ENCODE measurements around the gene CDH1. TPM values are rescaled to one million over a fixed set of nuclear protein-coding genes. Genes with fewer than 3 reads are reported as not detected.
"Not testable (repeated sequence)": the region's sequence is repeated elsewhere in the genome, so short reads cannot be mapped to it uniquely, and the experiment has no call there.

Gene CDH1
- total RNA-seq, result under 0.01 and 0.14 TPM in 2 replicates

- DNase-seq (ENCODE audit: low read depth, low spot score), result no peak
These were observed at the start of gene CDH1 for GRCh38 chr16:68737046-68737729. Gene CDH1 (plus strand): TSS chr16:68737292. CDS start chr16:68737416, 124 bp downstream.

- DNase-seq (ENCODE audit: low read depth, low spot score), result no peak
These were observed 47.2 kb upstream of the CDH1 start for GRCh38 chr16:68689921-68690320.

DNA sequence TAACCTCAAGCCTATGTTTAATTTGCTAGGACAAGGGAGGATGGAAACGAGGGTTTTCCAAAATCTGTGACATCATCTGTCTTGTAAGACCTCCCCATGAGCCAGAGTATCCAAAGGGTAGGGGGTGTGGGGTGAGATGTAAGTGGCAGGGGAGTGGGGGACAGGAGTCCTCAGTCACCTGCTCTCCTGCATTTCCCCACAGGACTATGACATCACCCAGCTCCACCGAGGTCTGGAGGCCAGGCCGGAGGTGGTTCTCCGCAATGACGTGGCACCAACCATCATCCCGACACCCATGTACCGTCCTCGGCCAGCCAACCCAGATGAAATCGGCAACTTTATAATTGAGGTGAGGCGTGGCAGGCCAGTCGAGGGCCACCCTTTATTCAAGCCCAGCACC, 41.5 kb upstream of the CDH1 start:
- DNase-seq (ENCODE audit: low read depth, low spot score), result no peak

- DNase-seq (ENCODE audit: low read depth, low spot score), result no peak
These were observed 40.6 kb upstream of the CDH1 start for GRCh38 chr16:68696514-68696913.

GRCh38 chr16:68698091-68698490, 39.0 kb upstream of the CDH1 start:
- no peak for DNase-seq (ENCODE audit: low read depth, low spot score)

DNA sequence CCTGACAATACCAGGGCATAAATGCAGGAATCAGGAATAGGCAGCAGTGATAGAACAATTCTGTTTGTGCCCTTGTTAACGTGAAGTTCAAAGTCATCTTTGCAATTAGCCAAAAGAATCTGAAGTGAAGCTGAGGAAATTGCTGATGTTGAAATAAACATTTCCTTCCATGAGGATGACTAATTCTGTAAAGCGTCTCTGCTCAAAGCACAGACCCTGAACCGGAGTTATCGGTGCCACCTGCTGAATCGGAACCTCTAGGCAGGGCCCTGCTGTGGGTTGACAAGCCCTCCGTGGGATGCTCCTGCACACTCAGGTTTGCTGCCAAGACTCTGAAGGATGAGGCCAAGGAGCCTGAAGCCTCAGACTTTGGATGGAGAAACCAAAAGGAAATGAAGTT, 37.0 kb upstream of the CDH1 start:
- DNase-seq (ENCODE audit: low read depth, low spot score), result no peak

DNA sequence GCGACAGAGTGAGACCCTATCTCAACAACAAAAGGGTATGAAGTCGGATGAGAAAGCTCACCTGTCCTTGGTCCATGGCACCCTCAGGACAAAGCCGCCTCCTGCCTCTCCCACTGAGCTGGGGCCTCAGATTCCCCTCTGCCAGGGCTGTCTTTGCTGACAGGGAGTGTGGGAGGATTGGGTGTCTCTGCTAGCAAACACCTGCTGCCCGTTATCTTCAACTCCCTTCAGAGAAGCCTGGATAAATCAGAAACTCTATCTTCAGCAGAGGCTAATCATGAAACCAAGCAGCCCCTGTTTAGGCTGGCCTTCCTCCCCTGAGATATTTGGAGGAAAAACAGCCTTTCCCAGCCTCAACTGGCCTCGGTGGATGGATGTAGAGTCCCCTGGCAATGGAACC, 36.3 kb upstream of the CDH1 start:
- no peak for DNase-seq (ENCODE audit: low read depth, low spot score)

DNA sequence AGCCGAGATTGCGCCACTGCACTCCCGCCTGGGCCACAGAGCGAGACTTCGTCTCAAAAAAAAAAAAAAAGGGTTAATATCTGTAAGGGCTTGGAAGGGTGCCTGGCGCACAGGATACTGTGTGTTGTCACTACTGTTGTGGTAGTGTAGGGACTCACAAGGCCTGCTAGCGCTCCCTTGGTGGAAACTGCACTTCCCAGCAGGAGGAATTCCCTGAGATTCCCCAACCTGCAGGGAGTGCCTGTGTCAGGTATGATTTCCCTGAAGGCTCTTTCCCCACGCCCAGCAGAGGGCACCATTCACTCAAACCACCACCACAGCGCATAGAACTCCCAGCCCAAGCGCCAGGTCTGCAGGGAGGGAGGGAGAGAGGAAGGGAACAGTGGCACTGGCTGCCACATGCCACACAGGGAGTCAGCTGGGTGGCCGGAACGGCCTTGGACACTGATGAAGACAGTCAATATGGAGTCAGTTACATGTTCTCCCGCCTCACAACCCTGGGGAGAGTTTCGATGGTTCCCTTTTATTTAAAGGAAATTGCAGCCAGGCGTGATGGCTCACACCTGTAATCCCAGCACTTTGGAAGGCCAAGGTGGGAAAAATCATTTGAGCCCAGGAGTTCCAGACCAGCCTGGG, 32.7 kb upstream of the CDH1 start:
- no peak for DNase-seq (ENCODE audit: low read depth, low spot score)

DNA sequence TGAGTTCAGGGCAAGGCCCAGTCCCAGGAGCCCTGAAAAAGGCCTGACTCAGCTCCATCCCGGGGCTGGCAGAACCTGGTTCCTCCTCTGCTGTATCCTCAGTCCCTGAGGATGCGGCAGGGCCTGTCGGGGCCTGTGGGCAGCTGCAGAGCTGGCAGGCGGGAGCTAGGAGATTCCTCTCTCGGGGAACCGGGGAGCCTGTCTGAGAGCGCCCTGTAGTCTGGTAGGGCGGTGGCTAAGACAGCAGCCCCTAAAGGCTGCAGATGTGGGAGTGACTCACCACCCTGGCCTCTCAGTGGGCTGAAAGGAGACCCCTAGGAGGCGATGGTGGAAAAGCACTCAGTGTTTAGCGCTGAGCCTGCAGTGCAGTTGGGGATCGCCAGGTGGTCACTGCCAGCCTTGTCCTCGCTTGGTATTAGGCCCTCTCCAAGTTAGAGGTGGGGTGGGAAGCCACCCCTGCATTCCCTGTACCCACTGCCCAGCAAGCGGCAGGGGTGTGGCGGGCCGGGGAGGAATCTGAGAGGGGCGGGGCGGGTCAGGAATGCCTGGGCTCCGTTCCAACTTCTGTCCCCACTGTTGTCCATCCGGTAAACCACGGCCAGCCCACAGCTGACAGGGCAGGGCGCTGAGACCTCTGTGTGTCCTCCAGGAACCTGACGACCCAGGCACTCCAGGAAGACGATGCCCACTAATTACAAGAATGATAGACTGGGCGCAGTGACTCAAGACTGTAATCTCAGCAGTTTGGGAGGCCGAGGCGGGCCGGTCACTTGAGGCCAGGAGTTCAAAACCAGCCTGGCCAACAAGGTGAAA, 29.5 kb upstream of the CDH1 start:
- DNase-seq (ENCODE audit: low read depth, low spot score), result no peak

- no peak for DNase-seq (ENCODE audit: low read depth, low spot score)
These were observed 26.9 kb upstream of the CDH1 start for GRCh38 chr16:68710211-68710610.

- DNase-seq (ENCODE audit: low read depth, low spot score), result no peak
These were observed 25.5 kb upstream of the CDH1 start for GRCh38 chr16:68711421-68712139.

DNA sequence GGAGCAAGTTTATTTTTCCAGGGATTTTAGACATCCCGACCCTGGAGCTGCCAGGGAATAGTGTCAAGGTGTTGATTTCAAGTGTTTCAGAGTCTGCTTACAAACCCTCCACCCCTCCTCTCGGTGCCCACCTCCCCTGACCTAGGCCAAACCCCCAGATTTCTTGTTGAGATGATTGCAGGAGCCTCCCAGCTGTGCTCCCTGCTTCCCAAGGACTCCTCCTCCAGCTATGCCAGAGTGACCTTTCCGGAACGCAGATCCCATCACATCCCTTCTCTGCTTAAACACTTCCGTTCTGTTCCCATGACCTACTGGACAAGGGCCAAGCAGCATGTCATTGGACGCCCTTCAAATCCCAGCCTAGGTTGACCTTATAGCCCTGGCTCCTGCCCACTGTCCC, 23.7 kb upstream of the CDH1 start:
- no peak for DNase-seq (ENCODE audit: low read depth, low spot score)

DNA sequence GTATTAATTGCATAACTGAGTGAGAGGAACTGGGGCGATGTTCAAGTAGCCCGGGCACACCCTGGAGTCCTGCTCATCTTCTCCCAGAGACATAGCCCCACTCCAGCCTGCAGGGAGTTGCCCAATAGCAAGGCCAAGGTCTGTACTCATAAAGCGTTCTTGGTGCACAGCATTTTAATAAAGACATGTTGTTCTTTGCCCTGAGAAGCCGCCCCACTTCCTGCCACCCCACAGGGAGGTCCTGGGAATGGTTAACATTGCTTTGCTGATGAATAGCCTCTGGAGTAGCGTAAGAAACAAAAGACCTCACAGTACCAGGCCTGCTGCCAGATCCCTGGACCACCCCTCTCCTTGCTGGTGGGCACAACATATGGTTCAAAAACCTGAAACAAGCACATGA, 21.6 kb upstream of the CDH1 start:
- DNase-seq (ENCODE audit: low read depth, low spot score), result no peak

GRCh38 chr16:68716516-68716915, 20.6 kb upstream of the CDH1 start:
- not testable (repeated sequence) for DNase-seq (ENCODE audit: low read depth, low spot score)

DNA sequence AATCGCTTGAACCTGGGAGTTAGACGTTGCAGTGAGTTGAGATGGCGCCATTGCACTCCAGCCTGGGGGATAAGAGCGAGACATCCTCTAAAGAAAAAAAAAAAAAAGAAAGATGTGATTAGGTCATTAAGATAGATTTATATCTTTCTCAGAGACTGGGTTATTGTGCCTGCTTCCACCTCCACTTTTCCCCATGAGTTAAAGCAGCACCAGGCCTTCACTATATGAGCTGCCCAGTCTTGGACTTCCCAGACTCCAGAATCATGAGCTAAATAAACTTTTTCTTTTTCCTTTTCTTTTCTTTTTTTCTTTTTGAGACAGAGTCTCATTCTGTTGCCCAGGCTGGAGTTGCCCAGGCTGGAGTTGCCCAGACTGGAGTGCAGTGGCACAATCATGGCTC, 19.4 kb upstream of the CDH1 start:
- DNase-seq (ENCODE audit: low read depth, low spot score), result no peak

DNA sequence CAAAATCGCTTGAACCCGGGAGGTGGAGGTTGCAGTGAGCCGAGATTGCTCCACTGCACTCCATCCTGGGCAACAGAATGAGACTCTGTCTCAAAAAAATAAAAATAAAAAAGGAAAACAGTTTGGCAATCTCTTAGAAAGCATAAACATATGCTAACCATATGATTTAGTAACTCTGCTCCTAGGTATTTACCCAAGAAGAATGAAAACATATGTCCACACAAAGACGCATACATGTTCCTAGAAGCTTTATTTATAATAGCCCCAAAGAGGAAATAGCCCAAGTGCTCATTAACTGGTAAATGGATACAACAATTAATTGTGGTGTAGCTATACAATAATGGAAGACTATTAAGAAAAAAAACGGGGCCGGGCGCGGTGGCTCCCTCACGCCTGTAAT, 18.5 kb upstream of the CDH1 start:
- DNase-seq (ENCODE audit: low read depth, low spot score), result no peak

DNA sequence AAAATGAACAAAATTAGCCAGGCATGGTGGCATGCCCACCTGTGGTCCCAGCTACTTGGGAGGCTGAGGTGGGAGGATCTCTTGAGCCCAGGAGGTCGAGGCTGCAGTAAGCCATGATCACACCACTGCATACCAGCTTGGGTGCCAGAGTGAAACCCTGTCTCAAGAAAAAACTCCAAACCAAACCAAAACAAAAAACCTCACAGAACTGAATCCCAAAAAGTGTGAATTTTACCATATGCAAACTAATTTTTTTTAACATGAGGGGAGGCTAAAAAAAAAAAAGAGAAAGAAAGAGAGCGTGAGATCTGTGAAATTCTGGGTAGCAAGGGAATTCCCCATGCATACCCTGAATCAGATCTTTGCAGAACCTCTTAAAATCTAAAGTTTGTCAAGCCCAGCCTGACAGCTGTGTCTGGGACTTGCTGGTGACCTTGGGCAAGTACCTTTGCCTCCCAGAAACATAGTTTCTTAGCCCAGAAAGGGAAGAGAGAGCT, 17.1 kb upstream of the CDH1 start:
- no peak for DNase-seq (ENCODE audit: low read depth, low spot score)

DNA sequence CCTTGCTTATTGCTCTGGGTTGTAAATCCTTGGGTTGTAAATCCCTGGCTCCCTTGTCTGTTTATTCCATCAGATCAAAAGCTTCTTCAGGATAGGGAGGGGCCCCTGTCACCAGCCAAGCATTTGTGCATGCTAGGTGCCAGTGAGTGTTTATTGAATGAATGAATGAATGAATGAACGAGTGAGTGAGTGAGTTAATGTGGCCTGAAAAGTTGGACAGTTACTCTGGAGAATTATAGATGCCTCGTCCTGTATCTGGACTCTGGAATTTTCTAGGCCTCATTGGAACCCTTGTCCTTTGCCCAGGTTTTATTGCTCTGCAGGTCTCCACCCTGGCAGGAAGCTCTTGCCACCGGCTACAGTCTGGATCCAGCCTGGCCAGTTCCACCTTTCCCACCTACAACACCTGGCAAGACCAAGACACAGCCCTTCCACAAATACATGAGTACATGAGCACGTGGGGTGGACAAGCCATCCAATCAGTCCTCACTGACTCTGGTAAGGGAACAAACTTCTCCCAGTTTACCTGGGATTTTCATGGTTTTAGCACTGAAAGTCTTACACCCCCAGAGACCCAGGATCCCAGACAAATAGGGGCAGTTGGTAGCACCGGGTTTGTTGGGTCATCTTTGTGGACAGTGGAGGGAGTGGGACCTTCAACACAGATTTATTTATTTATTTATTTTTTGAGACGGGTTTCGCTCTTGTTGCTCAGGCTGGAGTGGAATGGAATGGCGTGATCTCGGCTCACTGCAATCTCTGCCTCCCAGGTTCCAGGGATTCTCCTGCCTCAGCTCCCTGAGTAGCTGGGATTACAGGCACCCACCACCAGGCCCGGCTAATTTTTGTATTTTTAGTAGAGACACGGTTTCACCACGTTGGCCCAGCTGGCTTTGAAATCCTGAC, 14.7 kb upstream of the CDH1 start:
- DNase-seq (ENCODE audit: low read depth, low spot score), result no peak

- no peak for DNase-seq (ENCODE audit: low read depth, low spot score)
These were observed 12.3 kb upstream of the CDH1 start for GRCh38 chr16:68724797-68725196.

DNA sequence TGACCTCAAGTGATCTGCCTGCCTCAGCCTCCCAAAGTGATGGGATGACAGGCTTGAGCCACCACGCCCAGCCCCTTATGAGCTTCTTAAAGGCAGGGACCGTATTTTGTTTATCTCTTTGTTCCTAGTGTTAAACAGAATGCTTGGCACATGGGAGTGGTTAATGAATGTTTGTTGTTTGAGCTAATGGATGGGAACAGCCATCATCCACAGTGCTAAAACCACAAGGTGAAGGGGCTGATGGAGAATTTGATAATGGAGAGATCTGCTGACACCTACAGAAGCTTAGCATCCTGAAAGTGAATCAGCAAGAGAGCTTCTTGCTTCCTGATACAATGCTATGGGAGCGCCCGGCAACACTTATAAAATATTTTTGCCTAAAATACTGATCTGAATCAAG, 8.6 kb upstream of the CDH1 start:
- no peak for DNase-seq (ENCODE audit: low read depth, low spot score)

DNA sequence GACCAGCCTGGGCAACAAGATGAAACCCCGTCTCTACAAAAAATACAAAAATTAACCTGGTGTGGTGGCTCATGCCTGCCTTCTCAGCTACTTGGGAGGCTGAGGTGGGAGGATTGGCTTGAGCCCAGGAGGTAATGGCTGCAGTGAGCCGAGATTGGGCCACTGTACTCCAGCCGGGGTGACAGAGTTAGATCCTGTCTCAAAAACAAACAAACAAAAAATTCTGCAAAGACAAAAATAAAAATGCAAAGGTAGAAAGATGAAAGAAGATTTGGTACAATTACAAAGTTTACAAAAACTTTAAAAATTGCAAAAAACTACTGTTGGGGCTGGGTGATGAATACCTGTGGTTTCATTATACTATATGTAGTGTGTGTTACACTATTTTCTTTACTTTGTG, 5.5 kb upstream of the CDH1 start:
- DNase-seq (ENCODE audit: low read depth, low spot score), result no peak

Measured in pulmonary artery endothelial cell (primary cell).